ENCODE results near the gene CAMP. TPM values are rescaled to one million over a fixed set of nuclear protein-coding genes. Genes with fewer than 3 reads are reported as not detected.
"Not testable (repeated sequence)": the region's sequence is repeated elsewhere in the genome, so short reads cannot be mapped to it uniquely, and the experiment has no call there.

Gene CAMP
- total RNA-seq, 1 donor from 2014 or later, result not detected

GRCh38 chr3:48267782-48268181 is 44.5 kb downstream of the CAMP start:
- H3K9me3 ChIP-seq (replicated peaks), result no peaks in the 10 kb centered on the region
- intact Hi-C loops (cut with micrococcal nuclease), result no loop called here
- H3K27me3 ChIP-seq (ENCODE audit: low read depth), result no peaks in the 10 kb centered on the region
- TF ChIP-seq CTCF (IDR thresholded peaks at IDR 0.05; ENCODE audit: borderline replicate concordance), result no peak
- H3K36me3 ChIP-seq, result peaks cover 47% of the 10 kb centered on the region
- DNase-seq, result no peak
- H3K27ac ChIP-seq (replicated peaks), result no peak overlapping the region
- peaks cover 12% of the 10 kb centered on the region for H3K4me1 ChIP-seq
- H3K4me3 ChIP-seq, result no peak overlapping the region

- no peak overlapping the region for H3K27ac ChIP-seq (replicated peaks)
- H3K36me3 ChIP-seq, result peaks cover 41% of the 10 kb centered on the region
- H3K4me1 ChIP-seq, result peaks cover 12% of the 10 kb centered on the region
- no peak for DNase-seq
- intact Hi-C loops (cut with micrococcal nuclease), result no loop called here
- no peaks in the 10 kb centered on the region for H3K9me3 ChIP-seq (replicated peaks)
- no peak overlapping the region for H3K4me3 ChIP-seq
- TF ChIP-seq CTCF (IDR thresholded peaks at IDR 0.05; ENCODE audit: borderline replicate concordance), result no peak
- no peaks in the 10 kb centered on the region for H3K27me3 ChIP-seq (ENCODE audit: low read depth)
Observed at GRCh38 chr3:48268381-48268935, 45.2 kb downstream of the CAMP start.

GRCh38 chr3:48268936-48269561 is 45.8 kb downstream of the CAMP start:
- intact Hi-C loops (cut with micrococcal nuclease), result no loop called here
- H3K36me3 ChIP-seq, result peaks cover 35% of the 10 kb centered on the region
- no peak for TF ChIP-seq CTCF (IDR thresholded peaks at IDR 0.05; ENCODE audit: borderline replicate concordance)

GRCh38 chr3:48269592-48269991 is 46.3 kb downstream of the CAMP start:
- H3K4me3 ChIP-seq, result no peak overlapping the region
- H3K9me3 ChIP-seq (replicated peaks), result no peaks in the 10 kb centered on the region
- no peak for TF ChIP-seq CTCF (IDR thresholded peaks at IDR 0.05; ENCODE audit: borderline replicate concordance)
- no peak overlapping the region for H3K27ac ChIP-seq (replicated peaks)
- intact Hi-C loops (cut with micrococcal nuclease), result no loop called here
- peaks cover 12% of the 10 kb centered on the region for H3K4me1 ChIP-seq
- H3K36me3 ChIP-seq, result peaks cover 30% of the 10 kb centered on the region
- no peaks in the 10 kb centered on the region for H3K27me3 ChIP-seq (ENCODE audit: low read depth)
- DNase-seq, result no peak

More at GRCh38 chr3:48268936-48269561, 45.8 kb downstream of the CAMP start:
- no peak overlapping the region for H3K4me3 ChIP-seq
- peaks cover 12% of the 10 kb centered on the region for H3K4me1 ChIP-seq
- H3K27me3 ChIP-seq (ENCODE audit: low read depth), result no peaks in the 10 kb centered on the region
- no peaks in the 10 kb centered on the region for H3K9me3 ChIP-seq (replicated peaks)
- DNase-seq, result no peak
- H3K27ac ChIP-seq (replicated peaks), result no peak overlapping the region

- H3K9me3 ChIP-seq (replicated peaks), result no peaks in the 10 kb centered on the region
- H3K27ac ChIP-seq (replicated peaks), result no peak overlapping the region
- no peak for TF ChIP-seq CTCF (IDR thresholded peaks at IDR 0.05; ENCODE audit: borderline replicate concordance)
- DNase-seq, result no peak
- no peaks in the 10 kb centered on the region for H3K27me3 ChIP-seq (ENCODE audit: low read depth)
- H3K4me3 ChIP-seq, result no peak overlapping the region
- intact Hi-C loops (cut with micrococcal nuclease), result loop anchor here (10.0 kb wide), 1 partner anchor 164 kb away; the partner anchor contains the start of gene PLXNB1
- peaks cover 30% of the 10 kb centered on the region for H3K36me3 ChIP-seq
- H3K4me1 ChIP-seq, result peaks cover 12% of the 10 kb centered on the region
Observed at GRCh38 chr3:48270306-48270705, 47.0 kb downstream of the CAMP start.

GRCh38 chr3:48271223-48271622 is 47.9 kb downstream of the CAMP start:
- DNase-seq; H3K4me3 ChIP-seq; H3K9me3 ChIP-seq (replicated peaks); H3K27ac ChIP-seq (replicated peaks); H3K27me3 ChIP-seq (ENCODE audit: low read depth): not testable (repeated sequence)
- peaks cover 29% of the 10 kb centered on the region for H3K36me3 ChIP-seq
- intact Hi-C loops (cut with micrococcal nuclease), result loop anchor here (10.0 kb wide), 1 partner anchor 164 kb away; the partner anchor contains the start of gene PLXNB1
- peaks cover 12% of the 10 kb centered on the region for H3K4me1 ChIP-seq
